Neural progenitor cell (in vitro differentiated cells): ENCODE results near the gene MKI67. TPM values are rescaled to one million over a fixed set of nuclear protein-coding genes. Genes with fewer than 3 reads are reported as not detected.

Source experiments
- DNase-seq: peaks from one replicate; pipeline ENCODE4 v3.0.0-alpha.2; 2016; ENCODE audit warnings: low spot score
- H2AFZ ChIP-seq: fragments of 200-600 bp; sonication (generic); replicated peaks from 2 replicates; pipeline ENCODE4 v1.6.1; 2016; ENCODE audit warnings: antibody characterized with exemption
- H3F3A ChIP-seq: fragments of 200-600 bp; sonication (generic); 2 replicates; pipeline ENCODE4 v1.6.1; 2016; ENCODE audit warnings: antibody characterized with exemption, low read depth
- H3K27ac ChIP-seq: fragments of 200-600 bp; sonication (generic); 2 replicates; pipeline ENCODE4 v1.5.1; 2016; ENCODE audit warnings: mild to moderate bottlenecking
- H3K27me3 ChIP-seq: fragments of 200-600 bp; sonication (generic); 2 replicates; pipeline ENCODE4 v1.6.1; 2016; ENCODE audit warnings: mild to moderate bottlenecking, moderate library complexity
- H3K36me3 ChIP-seq: fragments of 200-600 bp; sonication (generic); 2 replicates; pipeline ENCODE4 v1.5.1; 2016
- H3K4me1 ChIP-seq: fragments of 200-600 bp; sonication (generic); 2 replicates; pipeline ENCODE4 v1.6.1; 2016; ENCODE audit warnings: mixed run types
- H3K4me2 ChIP-seq: fragments of 200-600 bp; sonication (generic); 2 replicates; pipeline ENCODE4 v1.6.1; 2016
- H3K4me3 ChIP-seq: fragments of 200-600 bp; sonication (generic); 2 replicates; pipeline ENCODE4 v1.5.1; 2016
- H3K79me2 ChIP-seq: fragments of 200-600 bp; sonication (generic); 2 replicates; pipeline ENCODE4 v1.6.1; 2016; ENCODE audit warnings: low read depth
- H3K9ac ChIP-seq: fragments of 200-600 bp; sonication (generic); 2 replicates; pipeline ENCODE4 v1.6.1; 2016
- H3K9me3 ChIP-seq: fragments of 200-600 bp; sonication (generic); 2 replicates; pipeline ENCODE4 v1.5.1; 2016; ENCODE audit warnings: low read depth
- H4K20me1 ChIP-seq: fragments of 200-600 bp; sonication (generic); 2 replicates; pipeline ENCODE4 v1.6.1; 2016; ENCODE audit warnings: low read depth
- H3K27ac Mint-ChIP-seq: 3 replicates; pipeline ENCODE4 v1.8.0; 2021; ENCODE audit warnings: mixed read lengths
- H3K27me3 Mint-ChIP-seq: 2 replicates; pipeline ENCODE4 v1.8.0; 2022; ENCODE audit warnings: low read depth, mild to moderate bottlenecking, inconsistent platforms, moderate library complexity, mixed read lengths; ENCODE audit not compliant: insufficient read depth
- H3K36me3 Mint-ChIP-seq: 3 replicates; pipeline ENCODE4 v1.8.0; 2021; ENCODE audit warnings: mixed read lengths
- H3K4me1 Mint-ChIP-seq: 3 replicates; pipeline ENCODE4 v1.8.0; 2021; ENCODE audit warnings: mixed read lengths
- H3K4me3 Mint-ChIP-seq: 3 replicates; pipeline ENCODE4 v1.8.0; 2021; ENCODE audit warnings: mild to moderate bottlenecking, moderate library complexity, mixed read lengths
- H3K9me3 Mint-ChIP-seq: 3 replicates; pipeline ENCODE4 v1.8.0; 2020; ENCODE audit warnings: mixed read lengths
- EZH2 ChIP-seq: fragments of 200-600 bp; sonication (generic); IDR thresholded peaks from 2 replicates; pipeline ENCODE4 v1.6.1; 2017; ENCODE audit warnings: antibody characterized with exemption, mild to moderate bottlenecking, moderate library complexity
- EZH2phosphoT487 ChIP-seq: fragments of 200-600 bp; sonication (generic); IDR thresholded peaks from 2 replicates; pipeline ENCODE4 v1.6.1; 2017; ENCODE audit warnings: antibody characterized with exemption
- total RNA-seq: library from RNA; depleted of rRNA; stranded (reverse); fragments of >200 nt; gene quantifications from 2 replicates; pipeline ENCODE4 v1.2.3, GENCODE V29; 2015; ENCODE audit warnings: low replicate concordance
- TF ChIP-seq, protein P1 (sequence below): fragments of 200-600 bp; sonication (generic); IDR thresholded peaks from 2 replicates; pipeline ENCODE4 v1.5.1; 2017; ENCODE audit warnings: antibody characterized with exemption, mild to moderate bottlenecking

Gene MKI67
- total RNA-seq, 1 donor from 2014 or later, result 65.8 TPM

DNA sequence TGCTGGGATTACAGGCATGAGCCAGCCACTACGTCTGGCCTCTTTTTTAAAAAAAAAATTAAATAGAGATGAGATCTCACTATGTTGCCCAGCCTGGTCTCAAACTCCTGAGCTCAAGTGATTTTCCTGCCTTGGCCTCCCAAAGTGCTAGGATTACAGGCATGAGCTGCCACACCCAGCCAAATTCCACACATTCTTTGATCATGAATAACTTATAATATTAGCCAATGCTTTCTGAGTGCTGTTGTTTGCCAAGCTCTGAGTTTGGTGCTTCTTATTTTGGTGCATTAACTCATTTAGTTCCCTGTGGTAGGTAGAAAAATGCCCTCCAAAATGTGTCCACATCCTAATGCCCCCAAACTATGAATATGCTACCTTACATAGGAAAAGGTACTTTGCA is 47.2 kb upstream of the MKI67 start:
- Mint-ChIP-seq H3K4me3 (no peak overlapping the region), H3K27ac (no peak overlapping the region), H3K27me3 (peaks cover 5% of the 10 kb centered on the region), H3K4me1 (peaks cover 7% of the 10 kb centered on the region), H3K36me3 (no peaks in the 10 kb centered on the region), H3K9me3 (peaks cover 29% of the 10 kb centered on the region)
- Histone ChIP-seq H3K36me3 (no peaks in the 10 kb centered on the region), H2AFZ (no peak overlapping the region), H3K4me1 (no peaks in the 10 kb centered on the region), H3K9ac (no peak overlapping the region), H3K4me2 (no peak overlapping the region), H3K27me3 (no peaks in the 10 kb centered on the region), H4K20me1 (no peaks in the 10 kb centered on the region), H3F3A (no peaks in the 10 kb centered on the region), H3K9me3 (peaks cover 5% of the 10 kb centered on the region), H3K4me3 (no peak overlapping the region), H3K79me2 (no peaks in the 10 kb centered on the region), H3K27ac (no peak overlapping the region)
- DNase-seq, result no peak
- TF ChIP-seq EZH2 (no peak), EZH2phosphoT487 (no peak)
- TF ChIP-seq, protein P1, sequence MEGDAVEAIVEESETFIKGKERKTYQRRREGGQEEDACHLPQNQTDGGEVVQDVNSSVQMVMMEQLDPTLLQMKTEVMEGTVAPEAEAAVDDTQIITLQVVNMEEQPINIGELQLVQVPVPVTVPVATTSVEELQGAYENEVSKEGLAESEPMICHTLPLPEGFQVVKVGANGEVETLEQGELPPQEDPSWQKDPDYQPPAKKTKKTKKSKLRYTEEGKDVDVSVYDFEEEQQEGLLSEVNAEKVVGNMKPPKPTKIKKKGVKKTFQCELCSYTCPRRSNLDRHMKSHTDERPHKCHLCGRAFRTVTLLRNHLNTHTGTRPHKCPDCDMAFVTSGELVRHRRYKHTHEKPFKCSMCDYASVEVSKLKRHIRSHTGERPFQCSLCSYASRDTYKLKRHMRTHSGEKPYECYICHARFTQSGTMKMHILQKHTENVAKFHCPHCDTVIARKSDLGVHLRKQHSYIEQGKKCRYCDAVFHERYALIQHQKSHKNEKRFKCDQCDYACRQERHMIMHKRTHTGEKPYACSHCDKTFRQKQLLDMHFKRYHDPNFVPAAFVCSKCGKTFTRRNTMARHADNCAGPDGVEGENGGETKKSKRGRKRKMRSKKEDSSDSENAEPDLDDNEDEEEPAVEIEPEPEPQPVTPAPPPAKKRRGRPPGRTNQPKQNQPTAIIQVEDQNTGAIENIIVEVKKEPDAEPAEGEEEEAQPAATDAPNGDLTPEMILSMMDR, result no peak

DNA sequence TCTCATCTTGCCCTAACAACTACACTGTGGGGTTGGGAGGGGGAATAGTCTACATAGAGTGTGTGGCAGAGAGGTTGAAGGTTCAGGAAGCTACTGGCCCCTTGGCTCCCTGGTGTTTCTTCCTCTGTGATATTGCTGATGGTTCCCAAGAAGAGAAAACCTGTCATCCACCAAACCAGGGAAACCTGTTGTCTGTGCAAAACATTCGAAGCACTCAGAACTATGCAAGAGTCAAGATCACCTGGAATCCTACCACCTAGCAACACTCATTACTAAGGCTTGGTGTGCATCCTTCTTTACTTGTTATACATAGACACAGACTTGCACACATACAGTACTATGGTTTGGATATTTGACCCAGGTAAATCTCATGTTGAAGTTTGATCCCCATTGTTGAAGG is 46.5 kb upstream of the MKI67 start:
- H3K4me1 ChIP-seq, result no peaks in the 10 kb centered on the region
- DNase-seq, result no peak
- no peak overlapping the region for H3K9ac ChIP-seq
- no peaks in the 10 kb centered on the region for H3K27me3 ChIP-seq
- no peaks in the 10 kb centered on the region for H3K79me2 ChIP-seq
- TF ChIP-seq, protein P1, result no peak
- no peak for TF ChIP-seq EZH2phosphoT487
- TF ChIP-seq EZH2, result no peak
- no peak overlapping the region for H3K4me3 ChIP-seq
- peaks cover 5% of the 10 kb centered on the region for H3K27me3 Mint-ChIP-seq
- H2AFZ ChIP-seq, result no peak overlapping the region
- no peaks in the 10 kb centered on the region for H3K36me3 ChIP-seq
- no peak overlapping the region for H3K4me3 Mint-ChIP-seq
- no peak overlapping the region for H3K27ac Mint-ChIP-seq
- H3K27ac ChIP-seq, result no peak overlapping the region
- H3K36me3 Mint-ChIP-seq, result no peaks in the 10 kb centered on the region
- H3K4me1 Mint-ChIP-seq, result peaks cover 11% of the 10 kb centered on the region
- H3K9me3 ChIP-seq, result peaks cover 5% of the 10 kb centered on the region
- H3K4me2 ChIP-seq, result no peak overlapping the region
- H3F3A ChIP-seq, result no peaks in the 10 kb centered on the region
- peaks cover 29% of the 10 kb centered on the region for H3K9me3 Mint-ChIP-seq
- no peaks in the 10 kb centered on the region for H4K20me1 ChIP-seq

DNA sequence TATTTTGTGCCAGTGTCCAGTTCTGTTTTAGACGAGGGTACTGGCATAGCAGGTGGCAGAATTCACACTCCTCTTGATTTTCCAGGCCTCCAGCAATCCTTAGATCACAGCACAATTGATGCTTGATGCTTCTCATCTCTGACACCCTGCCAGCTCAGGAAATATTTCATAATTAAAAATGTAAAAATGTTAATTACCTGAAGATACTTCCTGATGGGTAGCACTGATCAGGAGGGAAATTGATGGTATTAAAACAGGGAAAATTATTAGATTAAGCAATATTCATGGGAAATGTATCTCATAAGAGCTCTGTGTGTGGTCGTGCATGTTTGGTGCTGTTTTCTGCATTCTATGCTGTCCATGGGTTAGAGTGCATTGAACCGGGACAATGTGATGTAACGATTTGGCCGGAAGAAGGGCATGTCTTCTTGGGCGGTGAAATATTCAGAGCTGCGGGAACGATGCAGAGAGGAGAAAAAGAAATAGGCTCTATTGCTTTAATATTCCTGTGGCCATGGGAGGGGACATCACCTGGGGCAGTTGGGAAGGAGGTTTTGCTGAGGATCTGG is 43.7 kb upstream of the MKI67 start:
- H3K36me3 ChIP-seq, result no peaks in the 10 kb centered on the region
- H3K4me3 ChIP-seq, result no peak overlapping the region
- Mint-ChIP-seq H3K36me3 (no peaks in the 10 kb centered on the region), H3K9me3 (peaks cover 25% of the 10 kb centered on the region), H3K27me3 (peaks cover 2% of the 10 kb centered on the region), H3K4me3 (no peak overlapping the region), H3K27ac (no peak overlapping the region), H3K4me1 (peaks cover 11% of the 10 kb centered on the region)
- no peaks in the 10 kb centered on the region for H3K79me2 ChIP-seq
- H4K20me1 ChIP-seq, result no peaks in the 10 kb centered on the region
- DNase-seq, result no peak
- H3F3A ChIP-seq, result no peaks in the 10 kb centered on the region
- no peaks in the 10 kb centered on the region for H3K27me3 ChIP-seq
- peaks cover 10% of the 10 kb centered on the region for H3K4me1 ChIP-seq
- no peak overlapping the region for H2AFZ ChIP-seq
- no peak overlapping the region for H3K4me2 ChIP-seq
- H3K9ac ChIP-seq, result no peak overlapping the region
- H3K9me3 ChIP-seq, result peaks cover 3% of the 10 kb centered on the region
- TF ChIP-seq EZH2 (no peak), EZH2phosphoT487 (no peak)
- TF ChIP-seq, protein P1, result no peak
- no peak overlapping the region for H3K27ac ChIP-seq
